Pancreas (tissue), 10 donors: ENCODE data around the gene TLR4. TPM values are rescaled to one million over a fixed set of nuclear protein-coding genes. Genes with fewer than 3 reads are reported as not detected.

ENCODE experiments used
- ATAC-seq, 4 donors: fragments of 200-7000 bp; cut with Tn5 transposase; one replicate each; pipeline versions ENCODE4 v1.8.0 to v1.9.1; 2020; ENCODE audit warnings: mild to moderate bottlenecking in 4 of 4, moderate library complexity in 4 of 4
- DNase-seq, 6 donors: peaks; one replicate each; pipeline ENCODE4 v3.0.0-alpha.2; 2020
- FAIRE-seq: peaks from 2 replicates; lab custom pipeline; 2012; peaks lifted over from hg19 to GRCh38; lab: Jason Lieb, UNC
- H3K27ac ChIP-seq, 4 donors: fragments of 200-600 bp; sonication (generic); 1 replicate in 3 of 4; 2 replicates in 1 of 4; pipeline versions ENCODE4 v1.5.0 to v1.8.0; 2020
- H3K27me3 ChIP-seq, 4 donors: fragments of 200-600 bp; one replicate each; pipeline ENCODE4 v1.8.0; 2021
- H3K36me3 ChIP-seq, 3 donors: fragments of 200-600 bp; sonication (generic) in 1 of 3; one replicate each; pipeline versions ENCODE4 v1.5.0 to v1.8.0; 2020 to 2021
- H3K4me1 ChIP-seq, 3 donors: fragments of 200-600 bp; one replicate each; pipeline ENCODE4 v1.8.0; 2021
- H3K4me3 ChIP-seq, 4 donors: fragments of 200-600 bp; sonication (generic) in 2 of 4; one replicate each; pipeline versions ENCODE4 v1.5.0 to v1.8.0; 2020 to 2021
- H3K9me3 ChIP-seq, 4 donors: fragments of 200-600 bp; one replicate each; pipeline ENCODE4 v1.8.0; 2021
- WGBS, 2 donors: extraction: QIAGEN DNeasy Blood & Tissue Kit; methylation state at CpG; one replicate each; pipeline ENCODE4 v1.1.7; 2013; 5-methylcytosine and 5-hydroxymethylcytosine counted together
- intact Hi-C, 3 donors: fragments of 100-400 bp; cut with DNase I; formaldehyde crosslinking; loops; one replicate each; pipeline versions ENCODE4 v1.11.1 to v1.14.2; 2022
- polyA plus RNA-seq, 2 donors: library from polyadenylated mRNA; stranded (reverse); fragments of 200-250 nt; gene quantifications; one replicate each; pipeline ENCODE4 v1.2.3, GENCODE V29; 2013
- total RNA-seq, 6 donors: library from RNA; stranded (reverse); fragmentation: NEBNext Ultra II Directional in 4 of 6; extraction: Animal tissue kit (Norgen Biotek cat#: 25700) in 4 of 6; gene quantifications; one replicate each; pipeline versions ENCODE4 v1.2.1 to v1.2.4, GENCODE V29; 2021 to 2023
- TF ChIP-seq, protein P1 (sequence below), 4 donors: fragments of 200-600 bp; sonication (generic) in 3 of 4; IDR thresholded peaks; one replicate each; pipeline versions ENCODE4 v1.5.0 to v1.8.0; 2021; ENCODE audit warnings: antibody characterized with exemption in 4 of 4
- donor health status: healthy with polysubstance abuse.
- donor health status: DM: no; HTN: no; CAD: no; lungs with moderate emphysema.
- donor health status: DM: no; HTN: no; CAD: no.
- donor health status: control.
- donor health status: control.
- donor health status: Bipolar disorder and iron deficiency.
- donor health status: DM: yes; HTN: yes; CAD: no.
- donor health status: DM: no; HTN: no; CAD: no.
- donor health status: DM: no; HTN: no; CAD: no.
- donor health status: DM: yes; HTN: yes; CAD: no.

TLR4 gene
- total and polyA plus RNA-seq, 8 donors, result 0.68 to 9.1 (median 1.3) TPM

GRCh38 chr9:117665601-117666385, 38.4 kb upstream of the TLR4 start:
- Histone ChIP-seq H3K27ac (no peak overlapping the region), H3K4me1 (no peaks in the 10 kb centered on the region), H3K36me3 (no peaks in the 10 kb centered on the region), H3K27me3 (no peaks in the 10 kb centered on the region), H3K4me3 (no peak overlapping the region), H3K9me3 (no peaks in the 10 kb centered on the region)
- DNase-seq (no peak), FAIRE-seq (no peak), ATAC-seq (no peak)
- WGBS, 2 donors, result 75 to 86% methylated on average over 1 of the region's 1 CpG
- TF ChIP-seq, protein P1, sequence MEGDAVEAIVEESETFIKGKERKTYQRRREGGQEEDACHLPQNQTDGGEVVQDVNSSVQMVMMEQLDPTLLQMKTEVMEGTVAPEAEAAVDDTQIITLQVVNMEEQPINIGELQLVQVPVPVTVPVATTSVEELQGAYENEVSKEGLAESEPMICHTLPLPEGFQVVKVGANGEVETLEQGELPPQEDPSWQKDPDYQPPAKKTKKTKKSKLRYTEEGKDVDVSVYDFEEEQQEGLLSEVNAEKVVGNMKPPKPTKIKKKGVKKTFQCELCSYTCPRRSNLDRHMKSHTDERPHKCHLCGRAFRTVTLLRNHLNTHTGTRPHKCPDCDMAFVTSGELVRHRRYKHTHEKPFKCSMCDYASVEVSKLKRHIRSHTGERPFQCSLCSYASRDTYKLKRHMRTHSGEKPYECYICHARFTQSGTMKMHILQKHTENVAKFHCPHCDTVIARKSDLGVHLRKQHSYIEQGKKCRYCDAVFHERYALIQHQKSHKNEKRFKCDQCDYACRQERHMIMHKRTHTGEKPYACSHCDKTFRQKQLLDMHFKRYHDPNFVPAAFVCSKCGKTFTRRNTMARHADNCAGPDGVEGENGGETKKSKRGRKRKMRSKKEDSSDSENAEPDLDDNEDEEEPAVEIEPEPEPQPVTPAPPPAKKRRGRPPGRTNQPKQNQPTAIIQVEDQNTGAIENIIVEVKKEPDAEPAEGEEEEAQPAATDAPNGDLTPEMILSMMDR (IDR thresholded peaks at IDR 0.05), result no peak
- intact Hi-C loops, result no loop called here

DNA sequence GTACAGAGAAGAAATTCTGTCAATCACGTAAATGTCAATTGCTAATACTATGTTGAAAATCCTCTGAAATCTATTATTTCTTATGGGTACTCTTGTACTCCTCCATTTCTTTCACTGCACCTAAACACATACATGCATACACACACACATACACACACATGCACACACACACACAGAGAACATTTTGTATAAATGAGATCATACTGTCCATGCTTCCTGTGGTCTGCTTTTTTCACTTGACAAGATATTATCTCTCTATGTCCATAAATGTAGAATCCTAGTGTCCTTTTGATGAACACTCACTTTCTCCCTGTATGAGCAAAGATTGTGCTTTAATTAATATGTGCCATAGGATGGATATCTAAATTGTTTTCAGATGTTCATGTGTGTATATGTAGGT, 32.7 kb upstream of the TLR4 start:
- DNase-seq (no peak), ATAC-seq (no peak), FAIRE-seq (no peak)
- Histone ChIP-seq H3K27ac (no peak overlapping the region), H3K27me3 (no peaks in the 10 kb centered on the region), H3K4me3 (no peak overlapping the region), H3K9me3 (no peaks in the 10 kb centered on the region), H3K36me3 (no peaks in the 10 kb centered on the region), H3K4me1 (no peaks in the 10 kb centered on the region)
- WGBS, 2 donors, result 94 to 95% methylated on average over 1 of the region's 1 CpG
- TF ChIP-seq, protein P1 (IDR thresholded peaks at IDR 0.05), result no peak
- intact Hi-C loops, result no loop called here

GRCh38 chr9:117672369-117672768, 31.8 kb upstream of the TLR4 start:
- Histone ChIP-seq H3K27ac (no peak overlapping the region), H3K4me3 (no peak overlapping the region), H3K36me3 (no peaks in the 10 kb centered on the region), H3K4me1 (no peaks in the 10 kb centered on the region), H3K27me3 (no peaks in the 10 kb centered on the region), H3K9me3 (no peaks in the 10 kb centered on the region)
- ATAC-seq (no peak), DNase-seq (no peak), FAIRE-seq (no peak)
- 89 to 94% methylated on average over 1 of the region's 1 CpG for WGBS, 2 donors
- TF ChIP-seq, protein P1 (IDR thresholded peaks at IDR 0.05), result no peak
- intact Hi-C loops, result no loop called here

DNA sequence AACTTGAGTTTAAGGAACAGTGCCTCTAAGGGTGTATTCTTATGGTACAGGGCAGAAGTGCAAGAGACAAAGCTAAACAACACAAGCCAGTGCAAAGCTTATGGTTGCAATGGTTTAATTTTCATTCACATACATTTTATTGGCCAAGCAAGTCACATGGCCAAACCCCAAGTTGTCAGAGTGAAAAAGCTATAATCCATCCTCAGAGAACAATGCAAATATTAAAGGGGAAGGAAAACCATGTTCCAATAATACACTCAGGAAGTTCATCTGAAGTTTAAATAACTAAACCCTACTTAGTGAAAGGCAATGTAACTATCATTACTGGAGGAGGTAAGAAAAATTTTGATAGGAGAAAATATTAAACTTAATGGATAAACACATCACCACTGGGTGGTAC, 26.6 kb upstream of the TLR4 start:
- no peak overlapping the region for H3K4me3 ChIP-seq
- intact Hi-C loops, result no loop called here
- H3K27ac ChIP-seq, result no peak overlapping the region
- no peaks in the 10 kb centered on the region for H3K27me3 ChIP-seq
- ATAC-seq, result no peak
- H3K36me3 ChIP-seq, result no peaks in the 10 kb centered on the region
- FAIRE-seq, result no peak
- H3K4me1 ChIP-seq, result no peaks in the 10 kb centered on the region
- TF ChIP-seq, protein P1 (IDR thresholded peaks at IDR 0.05), result no peak
- no peaks in the 10 kb centered on the region for H3K9me3 ChIP-seq
- DNase-seq, result no peak

DNA sequence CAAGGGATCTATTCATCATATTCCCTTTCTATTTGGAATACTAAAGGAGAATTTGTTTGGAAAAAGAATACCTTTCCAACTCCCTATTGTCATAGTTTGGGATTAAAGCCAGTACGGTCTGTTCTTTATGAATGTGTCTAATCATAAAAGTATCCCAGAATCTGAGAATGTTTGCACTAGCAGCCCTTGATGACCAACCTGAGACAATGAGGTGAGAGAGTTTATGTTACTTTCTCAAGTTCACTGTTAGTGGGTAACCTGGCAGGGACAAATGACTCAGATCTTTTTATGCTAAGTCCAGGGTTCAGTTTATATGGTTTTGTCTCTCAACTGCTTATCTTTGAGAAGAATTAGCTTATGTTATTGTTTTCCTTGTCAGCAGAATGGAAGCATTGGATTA, 25.3 kb upstream of the TLR4 start:
- H3K9me3 ChIP-seq, result no peaks in the 10 kb centered on the region
- H3K4me1 ChIP-seq, result no peaks in the 10 kb centered on the region
- DNase-seq, result no peak
- 0% methylated on average over 1 of the region's 1 CpG for WGBS, 2 donors
- no peak for ATAC-seq
- H3K27ac ChIP-seq, result no peak overlapping the region
- H3K36me3 ChIP-seq, result no peaks in the 10 kb centered on the region
- TF ChIP-seq, protein P1 (IDR thresholded peaks at IDR 0.05), result no peak
- intact Hi-C loops, result no loop called here
- no peak overlapping the region for H3K4me3 ChIP-seq
- H3K27me3 ChIP-seq, result no peaks in the 10 kb centered on the region
- FAIRE-seq, result peak; percentile 80
